ACC112 (cell line): ENCODE data around the gene MIP.
"Not testable (repeated sequence)": the region's sequence is repeated elsewhere in the genome, so short reads cannot be mapped to it uniquely, and the experiment has no call there.

Source experiments
- H2AFZ ChIP-seq: fragments of 200-600 bp; sonication (generic); one replicate; pipeline ENCODE4 v1.6.0; 2017; ENCODE audit warnings: antibody characterized with exemption, low read length; ENCODE audit not compliant: unreplicated experiment
- H3K27ac ChIP-seq: fragments of 200-600 bp; sonication (generic); 2 replicates; pipeline ENCODE4 v1.5.1; 2014; ENCODE audit warnings: low read depth, mild to moderate bottlenecking, antibody characterized with exemption, low read length, moderate library complexity
- H3K27me3 ChIP-seq: fragments of 200-600 bp; sonication (generic); 2 replicates; pipeline ENCODE4 v1.6.1; 2014; ENCODE audit warnings: mild to moderate bottlenecking, antibody characterized with exemption, low read length, moderate library complexity, mixed read lengths; ENCODE audit not compliant: insufficient read depth
- H3K36me3 ChIP-seq: fragments of 200-600 bp; sonication (generic); 2 replicates; pipeline ENCODE4 v1.6.1; 2016; ENCODE audit warnings: mild to moderate bottlenecking, antibody characterized with exemption, low read length, moderate library complexity, mixed read lengths; ENCODE audit not compliant: insufficient read depth
- H3K4me1 ChIP-seq: fragments of 200-600 bp; sonication (generic); one replicate; pipeline ENCODE4 v1.6.1; 2016; ENCODE audit warnings: low read length, mixed read lengths; ENCODE audit not compliant: insufficient read depth, unreplicated experiment, control insufficient read depth
- H3K4me3 ChIP-seq: fragments of 200-600 bp; sonication (generic); 2 replicates; pipeline ENCODE4 v1.5.1; 2014; ENCODE audit warnings: mild to moderate bottlenecking, low read depth, low read length
- H3K79me2 ChIP-seq: fragments of 200-600 bp; sonication (generic); one replicate; pipeline ENCODE4 v1.6.0; 2016; ENCODE audit warnings: low read length; ENCODE audit not compliant: control insufficient read depth, unreplicated experiment, insufficient read depth

Gene MIP

DNA sequence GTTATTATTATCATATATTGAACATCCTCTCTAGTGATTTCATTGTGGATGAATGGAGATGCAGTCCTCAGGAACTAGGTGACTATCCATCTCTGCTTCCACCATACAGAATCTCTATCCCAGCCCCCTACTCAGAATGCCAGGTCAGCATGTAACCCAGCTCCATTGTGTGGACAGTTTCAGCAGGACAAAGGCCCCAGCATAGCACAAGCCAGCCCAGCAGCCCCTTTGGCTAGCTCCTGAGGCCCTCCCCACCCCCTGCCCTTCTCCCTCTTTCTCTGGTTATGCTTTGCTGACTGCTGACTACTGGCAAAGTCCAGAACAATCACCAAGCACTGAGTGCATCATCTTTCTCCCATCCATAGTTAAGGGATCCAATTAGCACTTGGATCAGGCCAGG lies 8.1 kb upstream of the MIP start:
- no peak overlapping the region for H3K4me3 ChIP-seq
- H3K4me1 ChIP-seq = peaks cover 9% of the 10 kb centered on the region
- H3K27ac ChIP-seq = no peak overlapping the region
- no peak overlapping the region for H2AFZ ChIP-seq
- no peaks in the 10 kb centered on the region for H3K36me3 ChIP-seq
- H3K27me3 ChIP-seq = no peaks in the 10 kb centered on the region
- no peaks in the 10 kb centered on the region for H3K79me2 ChIP-seq

DNA sequence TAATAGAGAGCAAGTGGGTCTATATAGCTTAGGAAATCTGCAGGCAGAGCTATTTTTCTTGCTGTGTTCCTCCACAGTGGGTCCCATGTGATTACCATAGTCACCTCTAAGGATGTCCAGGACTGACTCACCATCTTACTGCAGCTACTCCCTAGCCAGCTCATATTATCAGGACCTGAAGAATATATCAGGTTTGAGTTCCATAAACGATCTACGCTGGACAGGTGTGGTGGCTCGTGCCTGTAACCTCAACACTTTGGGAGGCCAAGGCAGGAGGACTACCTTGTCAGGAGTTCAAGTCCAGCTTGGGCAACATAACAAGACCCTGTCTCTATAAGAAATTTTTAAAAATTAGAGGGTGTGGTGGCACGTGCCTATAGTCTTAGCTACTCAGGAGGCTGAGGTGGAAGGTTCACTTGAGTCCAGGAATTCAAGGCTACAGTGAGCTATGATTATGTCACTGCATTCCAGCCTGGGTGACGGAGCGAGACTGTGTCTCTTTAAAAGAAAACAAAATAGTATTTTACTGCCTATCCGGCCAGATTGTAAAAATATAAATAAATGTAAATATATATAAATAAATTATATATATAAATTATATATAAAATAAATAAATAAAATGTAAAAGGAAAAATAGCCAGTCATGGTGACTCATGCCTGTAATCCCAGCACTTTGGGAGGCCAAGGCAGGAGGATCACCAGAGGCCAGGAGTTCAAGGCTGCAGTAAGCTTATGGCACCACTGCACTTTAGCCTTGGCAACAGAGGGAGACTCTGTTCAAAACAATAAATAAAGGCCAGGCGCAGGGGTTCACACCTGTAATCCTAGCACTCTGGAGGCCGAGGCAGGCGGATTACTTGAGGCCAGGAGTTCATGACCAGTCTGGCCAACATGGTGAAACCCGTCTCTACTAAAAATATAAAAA lies 7.0 kb upstream of the MIP start:
- H3K4me3 ChIP-seq = no peak overlapping the region
- H3K4me1 ChIP-seq = peaks cover 9% of the 10 kb centered on the region
- H3K79me2 ChIP-seq = no peaks in the 10 kb centered on the region
- H2AFZ ChIP-seq = no peak overlapping the region
- H3K36me3 ChIP-seq = no peaks in the 10 kb centered on the region
- peak overlapping the region; percentile 35; the same call in 1 of the 2 replicates for H3K27ac ChIP-seq
- H3K27me3 ChIP-seq = no peaks in the 10 kb centered on the region

DNA sequence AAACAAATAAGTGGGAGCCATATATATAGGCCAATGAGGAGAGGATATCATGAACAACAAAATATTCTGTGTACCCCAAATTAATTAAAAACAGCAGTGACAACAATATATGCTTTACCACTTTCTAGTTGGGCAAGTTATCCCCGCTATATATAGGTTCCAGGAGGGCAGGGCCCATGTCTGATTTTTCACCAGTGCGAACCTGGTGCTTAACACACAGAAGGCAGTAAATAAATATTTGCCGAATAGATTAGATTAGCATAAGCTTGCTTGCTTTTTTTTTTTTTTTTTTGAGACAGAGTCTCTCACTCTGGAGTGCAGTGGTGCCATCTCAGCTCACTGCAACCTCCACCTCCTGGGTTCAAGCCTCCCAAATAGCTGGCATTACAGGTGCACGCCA lies 3.4 kb upstream of the MIP start:
- no peak overlapping the region for H3K4me3 ChIP-seq
- no peaks in the 10 kb centered on the region for H3K27me3 ChIP-seq
- no peaks in the 10 kb centered on the region for H3K79me2 ChIP-seq
- no peak overlapping the region for H2AFZ ChIP-seq
- no peaks in the 10 kb centered on the region for H3K36me3 ChIP-seq
- H3K27ac ChIP-seq = no peak overlapping the region
- peaks cover 9% of the 10 kb centered on the region for H3K4me1 ChIP-seq

DNA sequence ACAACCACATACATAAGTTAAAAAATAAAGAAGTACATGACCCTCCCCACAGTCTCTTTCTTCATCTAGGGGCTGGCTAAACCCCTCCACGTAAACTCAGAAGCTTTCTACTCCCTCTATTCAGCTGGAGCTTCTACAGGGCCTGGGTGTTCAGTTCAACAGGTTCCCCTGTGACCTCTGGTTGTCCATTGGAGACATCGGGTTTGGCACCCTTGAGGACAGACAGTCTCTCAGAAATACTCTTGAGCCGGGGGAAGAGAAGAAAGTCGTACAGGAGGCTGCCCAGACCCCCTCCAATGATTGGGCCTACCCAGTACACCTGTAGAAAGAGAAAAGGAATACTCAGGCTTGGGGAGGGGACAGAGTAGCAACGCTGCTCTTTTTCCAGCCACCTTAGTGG lies 3.3 kb downstream of the MIP start:
- H3K4me3 ChIP-seq = no peak overlapping the region

DNA sequence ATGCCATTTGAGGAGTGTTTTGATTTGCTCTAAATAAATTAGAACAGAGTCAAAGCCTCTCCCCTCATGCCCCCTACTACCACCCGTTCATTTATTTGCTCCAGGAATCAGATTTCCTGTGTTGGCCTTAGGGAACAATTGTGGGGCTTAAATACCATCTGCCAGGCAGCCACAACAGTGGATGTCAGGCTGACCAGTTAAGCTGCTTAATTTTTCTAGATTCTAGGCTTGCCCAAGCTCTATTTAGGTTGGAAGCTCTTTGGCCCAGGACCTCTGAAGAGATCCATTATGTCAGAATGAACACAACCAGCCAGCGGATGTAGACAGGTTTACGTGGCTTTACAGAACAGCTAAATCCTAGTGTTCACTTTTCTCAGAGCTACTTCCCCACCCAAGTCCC lies 4.2 kb downstream of the MIP start:
- no peak overlapping the region for H3K27ac ChIP-seq
- H3K27me3 ChIP-seq = no peaks in the 10 kb centered on the region
- H3K36me3 ChIP-seq = no peaks in the 10 kb centered on the region
- peaks cover 11% of the 10 kb centered on the region for H3K79me2 ChIP-seq
- no peaks in the 10 kb centered on the region for H3K4me1 ChIP-seq
- H2AFZ ChIP-seq = peak overlapping the region; percentile 4
- H3K4me3 ChIP-seq = no peak overlapping the region

More for the DNA sequence above, 3.3 kb downstream of the MIP start:
- Histone ChIP-seq H3K4me1 (no peaks in the 10 kb centered on the region), H3K36me3 (no peaks in the 10 kb centered on the region), H3K27me3 (no peaks in the 10 kb centered on the region), H2AFZ (no peak overlapping the region), H3K79me2 (peaks cover 11% of the 10 kb centered on the region), H3K27ac (no peak overlapping the region)

DNA sequence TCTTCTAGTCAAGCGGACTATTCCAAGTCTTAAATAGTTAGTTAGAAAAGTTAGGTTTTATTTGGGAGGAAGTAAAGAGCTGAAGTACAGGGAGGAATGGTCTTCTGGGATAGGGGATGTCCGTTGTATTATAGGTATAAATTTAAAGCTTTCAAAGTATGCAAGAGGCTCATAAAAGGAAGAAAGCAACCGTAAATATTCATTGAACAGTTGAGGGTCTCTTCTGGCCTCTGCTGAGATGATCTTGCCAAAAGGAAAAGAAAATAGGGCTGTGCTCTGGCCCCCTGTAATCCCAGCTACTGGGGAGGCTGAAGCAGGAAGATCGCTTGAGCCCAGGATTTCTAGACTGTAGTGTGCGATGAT lies 4.9 kb downstream of the MIP start:
- Histone ChIP-seq H3K27ac (peak overlapping the region; percentile 88), H2AFZ (peak overlapping the region; percentile 89), H3K4me1 (no peaks in the 10 kb centered on the region), H3K4me3 (peak overlapping the region; percentile 83), H3K79me2 (peaks cover 14% of the 10 kb centered on the region), H3K36me3 (no peaks in the 10 kb centered on the region), H3K27me3 (no peaks in the 10 kb centered on the region)

DNA sequence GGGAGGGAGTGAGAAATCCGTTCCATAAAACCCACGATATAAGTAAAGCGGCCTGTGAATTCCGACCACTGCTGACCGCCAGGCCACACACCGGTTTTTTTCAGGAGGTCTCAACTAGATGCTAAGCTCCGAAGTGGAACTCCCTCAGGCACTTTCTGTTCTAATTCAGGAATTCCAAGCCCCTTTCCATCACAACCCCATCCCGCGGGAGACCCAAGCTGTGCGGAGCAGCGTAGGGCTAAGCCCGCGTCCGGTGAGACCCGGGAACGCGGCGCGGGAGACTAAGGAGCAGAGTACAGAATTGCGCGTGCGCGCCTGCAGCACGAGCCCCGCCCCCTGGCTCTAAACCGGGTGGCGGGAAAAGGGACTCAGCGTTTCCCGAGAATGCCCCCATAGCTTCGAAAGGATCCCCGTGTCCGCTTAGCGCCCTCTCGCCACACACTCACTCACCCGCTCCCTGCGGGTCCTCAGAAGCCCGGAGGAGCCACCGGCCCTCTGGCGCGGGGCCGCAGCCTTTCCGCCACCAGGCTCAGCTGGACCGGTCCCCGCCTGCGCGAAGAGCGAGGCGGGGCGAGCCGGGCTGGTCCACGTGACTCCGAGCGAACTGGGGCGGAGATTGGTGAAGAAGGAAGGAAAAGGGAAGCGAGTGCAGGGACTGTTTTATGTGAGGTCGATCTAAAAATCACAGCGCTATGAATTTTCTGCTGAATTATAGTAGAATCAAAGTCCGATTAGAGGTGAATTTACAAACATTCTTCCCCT lies 5.4 kb downstream of the MIP start, which contains the start of gene TIMELESS:
TIMELESS (minus strand) TSS at position 567 of the 762 bp plus-strand sequence. CDS start 15,256 bp downstream, outside the sequence.
- peak within 1 kb of the TSS; percentile 88 for H3K27ac ChIP-seq
- H3K4me3 ChIP-seq = peak within 1 kb of the TSS; percentile 83
- H3K27me3 ChIP-seq = no peaks in the 10 kb centered on the region
- H2AFZ ChIP-seq = peak within 1 kb of the TSS; percentile 90
- peaks cover 4% of the 10 kb centered on the region; the same call in 1 of the 2 replicates for H3K36me3 ChIP-seq
- H3K4me1 ChIP-seq = no peaks in the 10 kb centered on the region
- peaks cover 19% of the 10 kb centered on the region for H3K79me2 ChIP-seq

DNA sequence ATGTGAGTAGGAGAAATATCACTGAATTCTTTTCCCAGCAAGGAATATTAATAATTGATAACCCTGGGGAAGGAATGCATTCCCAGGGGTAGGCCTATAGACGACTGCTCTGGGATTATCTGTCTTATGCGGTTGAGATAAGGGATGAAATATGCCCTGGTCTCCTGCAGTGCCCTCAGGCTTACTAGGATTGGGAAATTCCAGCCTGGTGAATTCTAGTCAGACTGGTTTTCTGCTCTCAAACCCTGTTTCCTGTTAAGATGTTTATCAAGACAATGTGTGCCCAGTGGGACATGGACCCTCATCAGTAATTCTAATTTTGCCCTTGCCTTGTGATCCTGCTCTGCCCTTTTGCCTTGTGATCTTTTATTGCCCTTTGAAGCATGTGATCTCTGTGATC lies 11.2 kb downstream of the MIP start:
- H2AFZ ChIP-seq, H3K4me1 ChIP-seq, H3K4me3 ChIP-seq, H3K27me3 ChIP-seq, H3K36me3 ChIP-seq, H3K27ac ChIP-seq: not testable (repeated sequence)
- peaks cover 47% of the 10 kb centered on the region for H3K79me2 ChIP-seq

DNA sequence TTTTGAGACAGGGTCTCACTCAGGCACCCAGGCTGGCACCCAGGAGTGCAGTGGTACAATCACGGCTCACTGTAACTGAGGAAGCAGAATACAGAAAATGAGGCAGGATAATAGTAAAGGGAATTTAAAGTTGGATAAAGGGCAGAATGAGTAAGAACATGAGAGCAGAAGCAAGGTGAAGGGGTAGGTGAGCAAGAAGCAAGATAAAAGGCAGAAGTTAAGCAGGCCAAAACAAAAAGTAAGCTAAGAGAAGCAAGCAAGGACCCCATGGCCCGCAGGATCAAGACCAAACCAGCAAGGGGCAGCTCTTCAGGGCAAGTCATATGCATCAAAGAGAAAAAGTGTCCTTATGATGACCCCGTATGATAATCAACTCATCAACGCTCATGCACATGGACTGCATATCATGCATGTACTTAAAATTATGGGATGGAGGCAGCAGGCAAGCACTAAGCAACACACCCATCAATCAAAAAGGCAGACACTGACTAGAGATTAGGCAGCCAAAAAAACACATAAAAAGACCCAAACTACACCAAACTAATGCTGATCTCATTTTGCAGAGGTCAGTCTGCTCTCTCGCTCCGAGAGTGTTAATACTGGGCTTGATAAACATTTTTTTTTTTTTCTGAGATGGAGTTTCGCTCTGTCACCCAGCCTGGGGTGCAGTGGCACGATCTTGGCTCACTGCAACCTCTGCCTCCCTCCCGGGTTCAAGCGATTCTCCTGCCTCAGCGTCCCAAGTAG lies 16.9 kb downstream of the MIP start:
- Histone ChIP-seq H2AFZ (no peak overlapping the region), H3K4me3 (no peak overlapping the region), H3K4me1 (no peaks in the 10 kb centered on the region), H3K27ac (no peak overlapping the region), H3K79me2 (peaks cover 46% of the 10 kb centered on the region), H3K36me3 (peaks cover 3% of the 10 kb centered on the region; the same call in 1 of the 2 replicates), H3K27me3 (no peaks in the 10 kb centered on the region)

DNA sequence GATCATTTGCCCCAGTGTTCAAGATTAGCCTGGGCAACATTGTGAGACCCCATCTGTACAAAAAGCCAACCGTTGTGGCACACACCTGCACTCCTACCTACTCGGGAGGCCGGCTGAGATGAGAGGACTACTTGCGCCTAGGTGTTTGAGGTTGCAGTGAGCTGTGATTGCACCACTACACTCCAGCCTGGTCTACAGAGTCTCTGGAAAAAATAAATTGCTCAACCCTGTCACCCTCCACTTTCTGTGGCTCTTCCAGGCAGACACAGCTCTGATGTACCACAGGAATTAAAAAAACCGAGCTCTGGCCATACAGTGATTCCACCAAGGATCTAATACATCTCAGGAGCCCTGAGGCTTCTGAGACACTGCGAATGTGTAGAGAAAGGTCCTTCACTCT lies 19.6 kb downstream of the MIP start:
- Histone ChIP-seq H3K79me2 (peaks cover 32% of the 10 kb centered on the region), H3K27ac (no peak overlapping the region), H3K4me1 (peaks cover 5% of the 10 kb centered on the region), H3K4me3 (no peak overlapping the region), H2AFZ (no peak overlapping the region), H3K27me3 (no peaks in the 10 kb centered on the region), H3K36me3 (peaks cover 6% of the 10 kb centered on the region; the same call in 1 of the 2 replicates)
